NCI-H1417 treated with DMSO at 0.1 percent for 48 hours (cell line): ENCODE measurements around the gene SYT9.

ENCODE experiments used
- DNase-seq: peaks from one replicate; lab custom pipeline; 2025; lab: John Stamatoyannopoulos, UW

SYT9 gene

DNA sequence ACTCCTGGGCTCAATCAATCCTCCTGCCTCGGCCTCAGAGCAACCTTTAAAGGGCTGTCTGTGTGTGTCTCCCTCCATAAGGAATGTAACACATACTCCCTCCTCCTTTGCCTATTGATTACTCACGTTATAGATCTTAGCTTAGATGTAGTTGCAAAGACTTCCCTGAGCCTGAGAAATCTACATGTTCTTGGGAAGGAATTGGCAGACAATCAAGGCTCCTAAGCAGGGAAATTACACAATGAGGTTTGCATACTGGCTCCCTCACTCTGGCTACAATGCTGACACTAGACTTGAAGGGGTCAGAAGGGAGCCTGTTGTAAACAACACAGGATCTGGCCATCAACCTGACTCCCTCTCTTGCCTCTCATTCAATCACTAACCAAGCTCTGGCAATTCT, 228.4 kb downstream of the SYT9 start:
- no peak for DNase-seq

- no peak for DNase-seq
Measured at GRCh38 chr11:7484131-7484530, 232.4 kb downstream of the SYT9 start.

DNA sequence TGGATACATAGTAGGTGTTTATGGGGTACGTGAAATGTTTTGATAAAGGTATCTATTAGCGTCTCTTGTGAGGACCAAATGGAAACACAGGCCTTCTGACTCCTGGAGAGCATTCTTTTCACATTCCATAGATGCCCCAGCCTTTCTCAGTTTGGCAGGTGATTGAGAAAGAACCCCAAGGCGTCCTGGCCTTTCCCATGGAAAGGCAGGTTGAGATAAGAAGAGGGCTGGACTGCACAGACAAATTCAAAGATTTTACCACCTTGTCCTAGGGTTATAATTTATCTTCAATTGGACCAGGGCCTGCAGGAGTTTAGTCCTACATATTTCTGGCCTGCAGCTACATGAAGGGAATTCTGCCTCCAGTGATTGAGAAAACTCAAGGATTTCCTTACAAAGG, 232.9 kb downstream of the SYT9 start:
- no peak for DNase-seq

GRCh38 chr11:7485186-7486097, 233.7 kb downstream of the SYT9 start, which contains the start of gene OLFML1:
OLFML1 (plus strand) TSS chr11:7485506; CDS start chr11:7485876, 370 bp downstream.
- DNase-seq, result no peak

DNA sequence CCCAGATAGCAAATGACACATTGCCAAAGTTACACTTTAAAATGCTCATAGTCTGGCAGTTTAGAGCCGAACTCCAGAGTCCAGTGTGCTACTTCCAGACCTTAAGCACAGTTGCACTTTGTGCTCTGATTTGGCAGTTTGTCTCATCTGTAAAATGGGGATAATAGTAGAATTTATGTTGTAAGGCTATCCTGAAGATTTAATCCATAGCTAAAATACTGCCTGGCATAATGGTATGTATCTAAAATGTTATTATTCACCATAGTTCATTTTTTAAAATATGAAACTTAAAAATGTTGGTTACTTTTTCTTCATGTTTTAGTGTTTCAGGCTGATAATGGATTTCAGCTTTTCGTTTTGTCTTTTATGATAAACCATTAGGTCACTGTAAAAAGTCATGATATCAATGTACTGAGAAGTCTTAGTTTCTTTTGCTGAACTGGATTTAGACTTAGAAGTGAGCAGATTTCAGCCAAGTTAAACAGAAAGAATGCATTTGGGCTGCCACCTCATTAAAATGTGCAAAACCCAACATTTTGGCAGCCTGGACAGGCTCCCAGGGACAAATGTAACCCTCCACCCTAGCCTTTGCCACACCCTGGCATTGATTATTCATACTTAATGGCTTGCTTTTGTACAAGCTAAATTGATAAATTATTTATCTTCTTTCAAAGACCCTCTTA, 234.5 kb downstream of the SYT9 start:
- DNase-seq, result no peak

GRCh38 chr11:7486781-7487140, 235.1 kb downstream of the SYT9 start:
- no peak for DNase-seq

- DNase-seq, result no peak
Measured at GRCh38 chr11:7487360-7487759, 235.7 kb downstream of the SYT9 start.

DNA sequence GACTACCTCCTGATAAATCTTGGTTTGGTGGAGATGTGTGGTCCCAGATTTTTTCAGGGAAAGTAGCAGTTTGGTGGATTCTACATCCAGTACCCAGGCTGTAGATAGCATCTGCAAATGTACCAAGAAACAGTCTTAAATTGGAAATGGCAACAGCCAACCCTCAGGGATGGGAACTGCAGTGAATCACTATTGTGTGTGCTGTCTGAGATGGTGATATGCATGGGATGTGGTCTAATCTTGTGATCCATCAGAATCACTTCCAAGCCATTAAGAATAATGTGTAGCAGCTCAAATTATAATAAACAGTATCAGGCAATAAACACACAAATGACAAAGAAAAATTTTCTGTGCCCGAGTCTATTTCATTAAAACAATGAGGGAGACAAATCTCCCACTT, 237.0 kb downstream of the SYT9 start:
- no peak for DNase-seq

GRCh38 chr11:7489376-7489775, 237.7 kb downstream of the SYT9 start:
- DNase-seq, result no peak

DNA sequence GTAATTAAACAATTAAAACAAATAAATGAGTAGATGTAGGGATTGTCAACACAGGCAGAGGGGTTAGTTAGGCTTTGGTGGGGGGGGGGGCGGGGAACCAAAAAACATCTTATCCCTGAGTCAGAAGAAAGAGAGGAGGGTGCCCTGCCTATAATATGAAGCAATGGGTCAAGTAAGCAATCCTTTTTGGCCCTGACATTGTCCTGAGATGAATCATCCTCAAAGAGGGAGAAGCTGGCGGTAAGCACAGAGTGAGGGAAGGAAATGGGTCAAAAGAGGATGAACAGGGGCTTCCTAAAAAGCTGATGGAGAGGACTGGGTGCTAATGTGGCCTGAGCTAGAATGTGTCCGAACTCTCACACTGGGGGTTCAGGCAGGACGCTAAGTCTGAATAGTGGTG, 238.3 kb downstream of the SYT9 start:
- no peak for DNase-seq

DNA sequence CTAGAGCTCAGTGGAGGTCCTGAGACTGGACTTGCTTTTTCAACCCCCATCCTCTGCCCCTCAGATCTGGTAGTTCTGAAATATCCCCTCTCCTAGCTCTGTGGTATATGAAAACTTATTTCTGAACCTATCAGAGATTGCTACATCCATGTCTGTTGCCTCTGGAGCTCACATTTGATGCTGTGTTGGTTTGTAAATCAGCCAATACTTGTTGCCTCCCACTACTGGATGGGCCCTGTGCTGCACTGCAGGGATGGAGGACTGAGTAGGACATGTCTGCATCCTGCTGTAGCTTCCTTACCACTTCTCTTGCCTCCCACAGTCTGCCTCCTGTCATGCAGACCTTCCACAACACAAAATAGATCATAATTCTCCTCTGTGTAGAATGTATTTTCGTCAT, 238.8 kb downstream of the SYT9 start:
- DNase-seq, result no peak

- no peak for DNase-seq
Measured at GRCh38 chr11:7492253-7492652, 240.5 kb downstream of the SYT9 start.

DNA sequence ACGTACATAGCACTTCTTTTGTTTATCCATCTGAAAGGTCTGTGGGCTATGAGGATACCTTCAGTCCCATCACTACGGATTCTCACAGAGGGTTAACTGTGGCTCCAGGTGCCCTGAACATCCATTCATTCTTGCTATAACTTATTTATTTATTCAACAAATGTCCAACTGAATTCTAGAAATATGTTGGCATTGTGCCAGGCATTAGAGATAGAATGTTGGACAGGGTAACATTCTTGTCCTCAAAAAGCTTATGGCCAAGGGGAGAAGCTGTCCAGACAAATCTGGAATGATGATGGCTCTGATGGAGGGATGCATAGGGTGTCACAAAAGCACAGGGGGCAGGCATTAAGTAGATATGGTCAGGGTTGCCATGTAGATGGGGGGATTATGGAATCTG, 242.0 kb downstream of the SYT9 start:
- no peak for DNase-seq

DNA sequence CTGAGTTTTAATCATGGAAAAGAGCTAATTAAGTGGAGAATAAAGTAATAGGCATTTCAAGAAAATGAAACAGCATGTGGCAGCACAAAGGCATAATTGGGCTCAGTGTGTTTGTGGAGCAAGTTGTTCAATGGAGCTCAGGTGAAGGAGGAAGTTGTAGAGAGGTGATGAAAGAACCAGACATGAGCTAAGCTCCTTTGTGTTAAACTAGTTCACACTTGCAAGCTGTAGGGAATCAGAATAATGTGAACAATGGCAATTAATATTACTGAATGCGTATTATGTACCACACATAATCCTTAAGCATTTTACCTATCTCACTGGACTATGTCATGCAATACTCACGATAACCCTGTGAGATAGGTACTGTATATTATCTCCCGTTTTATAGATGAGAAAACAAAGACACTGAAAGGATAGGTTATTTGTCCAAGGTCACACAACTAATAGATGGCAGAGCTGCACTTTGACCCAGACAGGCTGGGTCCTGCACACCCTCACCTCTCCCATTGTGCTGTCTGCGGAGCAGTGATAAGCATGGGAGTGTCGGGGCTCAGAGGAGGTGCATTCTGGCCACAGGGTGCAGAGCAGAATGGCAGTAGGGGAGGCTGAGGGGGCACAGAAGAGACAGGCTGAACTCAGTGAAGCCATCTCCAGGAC, 242.5 kb downstream of the SYT9 start:
- DNase-seq, result no peak

DNA sequence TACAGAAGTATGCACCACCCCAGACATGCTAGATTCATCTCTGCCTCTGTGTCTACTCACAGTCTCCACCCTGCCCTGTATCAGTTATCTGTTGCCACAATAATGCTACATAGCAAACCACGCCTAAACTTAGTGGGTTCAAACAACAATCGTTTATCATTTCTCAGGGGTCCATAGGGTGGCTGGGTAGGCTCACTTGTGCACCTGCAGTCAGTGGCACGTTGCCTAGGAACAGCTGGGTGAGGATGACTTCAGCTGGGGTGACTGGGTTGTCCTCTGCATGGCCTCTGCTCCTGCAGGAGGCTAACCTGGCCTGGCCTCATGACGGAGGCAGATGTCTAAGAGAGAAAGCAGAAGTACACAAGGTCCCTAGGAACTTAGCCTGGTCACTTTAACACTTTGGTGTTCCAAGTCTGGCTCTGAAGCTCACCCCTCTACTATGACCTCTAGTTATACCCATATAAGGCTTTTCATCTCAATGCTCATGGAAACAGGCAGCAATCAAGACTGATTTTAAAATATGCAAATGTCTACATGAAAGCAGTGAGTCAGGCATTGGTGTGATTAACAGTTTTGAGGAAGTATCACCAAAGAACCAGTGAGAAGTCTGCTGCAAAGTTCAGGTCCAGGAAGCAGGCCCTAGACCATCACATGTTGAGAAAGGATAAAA, 244.3 kb downstream of the SYT9 start:
- no peak for DNase-seq

- DNase-seq, result no peak
Measured at GRCh38 chr11:7498193-7498592, 246.5 kb downstream of the SYT9 start.

- DNase-seq, result no peak
Measured at GRCh38 chr11:7499081-7499480, 247.4 kb downstream of the SYT9 start.

GRCh38 chr11:7500251-7500650, 248.5 kb downstream of the SYT9 start:
- no peak for DNase-seq

- DNase-seq, result no peak
Measured at GRCh38 chr11:7501251-7501650, 249.5 kb downstream of the SYT9 start.

- DNase-seq, result no peak
Measured at GRCh38 chr11:7501894-7502293, 250.2 kb downstream of the SYT9 start.

- DNase-seq, result no peak
Measured at GRCh38 chr11:7506243-7506642, 254.5 kb downstream of the SYT9 start.

GRCh38 chr11:7508087-7508486, 256.4 kb downstream of the SYT9 start:
- DNase-seq, result no peak
